Naive B cell (primary cell): ENCODE results near the gene IGSF3. TPM values are rescaled to one million over a fixed set of nuclear protein-coding genes. Genes with fewer than 3 reads are reported as not detected.

ENCODE experiments used
- ATAC-seq, 2 donors: fragments of 150-1000 bp; cut with Tn5 transposase; 2 replicates each; pipeline ENCODE4 v1.10.0; 2021; ENCODE audit warnings: low read depth in 2 of 2, mild to moderate bottlenecking in 2 of 2, moderate library complexity in 2 of 2
- DNase-seq: peaks from one replicate; pipeline ENCODE4 v3.0.0; 2022
- H3K27ac Mint-ChIP-seq, 6 donors: one replicate each; pipeline ENCODE4 v1.8.0; 2020 to 2022; ENCODE audit warnings: mild to moderate bottlenecking in 6 of 6, mixed read lengths in 6 of 6, moderate library complexity in 5 of 6, inconsistent platforms in 2 of 6
- H3K27me3 Mint-ChIP-seq, 3 donors: one replicate each; pipeline ENCODE4 v1.8.0; 2021 to 2022; ENCODE audit warnings: mixed read lengths in 3 of 3, mild to moderate bottlenecking in 1 of 3
- H3K36me3 Mint-ChIP-seq, 2 donors: one replicate each; pipeline ENCODE4 v1.8.0; 2020 to 2022; ENCODE audit warnings: mixed read lengths in 2 of 2, inconsistent platforms in 1 of 2, mild to moderate bottlenecking in 1 of 2
- H3K4me1 Mint-ChIP-seq, 3 donors: one replicate each; pipeline ENCODE4 v1.8.0; 2020 to 2022; ENCODE audit warnings: mixed read lengths in 3 of 3, inconsistent platforms in 1 of 3, mild to moderate bottlenecking in 1 of 3, moderate library complexity in 1 of 3
- H3K4me3 Mint-ChIP-seq, 8 donors: one replicate each; pipeline ENCODE4 v1.8.0; 2020 to 2022; ENCODE audit warnings: mild to moderate bottlenecking in 8 of 8, mixed read lengths in 8 of 8, moderate library complexity in 8 of 8, inconsistent platforms in 2 of 8
- H3K9me3 Mint-ChIP-seq, 7 donors: one replicate each; pipeline ENCODE4 v1.8.0; 2020 to 2022; ENCODE audit warnings: mixed read lengths in 7 of 7, mild to moderate bottlenecking in 5 of 7, inconsistent platforms in 2 of 7, moderate library complexity in 1 of 7
- polyA plus RNA-seq, 6 donors: library from polyadenylated mRNA; unstranded; fragments of 300-500 nt; fragmentation: Illumina TruSeq; gene quantifications; one replicate each; pipeline ENCODE4 v1.2.3, GENCODE V29; 2021; ENCODE audit warnings: low read depth in 6 of 6

Gene IGSF3
- polyA plus RNA-seq, 6 donors from 2014 or later = not detected

- Mint-ChIP-seq H3K4me1 (peaks cover 0 to 5% (median 4%) of the 10 kb centered on the region in 3 donors), H3K9me3 (no peaks in the 10 kb centered on the region)
Observed at GRCh38 chr1:116577759-116578314, 89.7 kb downstream of the IGSF3 start.

GRCh38 chr1:116574581-116575291 lies 92.8 kb downstream of the IGSF3 start:
- no peaks in the 10 kb centered on the region for H3K9me3 Mint-ChIP-seq
- DNase-seq = peak; percentile 41
- peak overlapping the region in 1 of 8 donors; percentile 65 for H3K4me3 Mint-ChIP-seq
- peaks cover 12 to 24% (median 14%) of the 10 kb centered on the region in 3 donors for H3K4me1 Mint-ChIP-seq
- no peaks in the 10 kb centered on the region for H3K36me3 Mint-ChIP-seq
- ATAC-seq = no peak
- no peak overlapping the region for H3K27ac Mint-ChIP-seq
- H3K27me3 Mint-ChIP-seq = peaks cover 4 to 16% (median 8%) of the 10 kb centered on the region in 3 donors

More at GRCh38 chr1:116577759-116578314, 89.7 kb downstream of the IGSF3 start:
- Mint-ChIP-seq H3K36me3 (no peaks in the 10 kb centered on the region), H3K4me3 (no peak overlapping the region), H3K27me3 (peaks cover 4 to 16% (median 8%) of the 10 kb centered on the region in 3 donors), H3K27ac (no peak overlapping the region)
- DNase-seq (no peak), ATAC-seq (no peak)

GRCh38 chr1:116573431-116574095 lies 94.0 kb downstream of the IGSF3 start:
- no peak for DNase-seq
- H3K27me3 Mint-ChIP-seq = peaks cover 4 to 16% (median 8%) of the 10 kb centered on the region in 3 donors
- H3K4me1 Mint-ChIP-seq = peaks cover 22 to 36% (median 23%) of the 10 kb centered on the region in 3 donors
- no peaks in the 10 kb centered on the region for H3K36me3 Mint-ChIP-seq
- H3K9me3 Mint-ChIP-seq = no peaks in the 10 kb centered on the region
- no peak overlapping the region for H3K27ac Mint-ChIP-seq
- no peak for ATAC-seq
- peak overlapping the region in 1 of 8 donors; percentile 93 for H3K4me3 Mint-ChIP-seq

GRCh38 chr1:116572771-116573430 lies 94.6 kb downstream of the IGSF3 start:
- no peaks in the 10 kb centered on the region for H3K9me3 Mint-ChIP-seq
- peaks cover 4 to 16% (median 8%) of the 10 kb centered on the region in 3 donors for H3K27me3 Mint-ChIP-seq
- H3K27ac Mint-ChIP-seq = no peak overlapping the region
- peaks cover 26 to 41% (median 26%) of the 10 kb centered on the region in 3 donors for H3K4me1 Mint-ChIP-seq
- DNase-seq (no peak), ATAC-seq (no peak)
- peak overlapping the region in 2 of 8 donors; percentile 36 to 93 for H3K4me3 Mint-ChIP-seq
- H3K36me3 Mint-ChIP-seq = no peaks in the 10 kb centered on the region

- Mint-ChIP-seq H3K27me3 (peaks cover 1 to 9% (median 4%) of the 10 kb centered on the region in 3 donors), H3K9me3 (no peaks in the 10 kb centered on the region), H3K4me3 (peak overlapping the region in 7 of 8 donors; percentile 76 to 95 (median 91)), H3K4me1 (peaks cover 26 to 41% (median 26%) of the 10 kb centered on the region in 3 donors), H3K36me3 (no peaks in the 10 kb centered on the region), H3K27ac (peak overlapping the region in 3 of 6 donors; percentile 79 to 96 (median 95))
- DNase-seq = no peak
- no peak for ATAC-seq
Observed at GRCh38 chr1:116572099-116572498, 95.4 kb downstream of the IGSF3 start.

- DNase-seq = no peak
Observed at GRCh38 chr1:116571215-116571919, 96.2 kb downstream of the IGSF3 start.

GRCh38 chr1:116570358-116571214 lies 96.9 kb downstream of the IGSF3 start, which contains the start of gene CD58:
Gene CD58 (minus strand): TSS chr1:116571026. CDS start chr1:116570972, 54 bp downstream.
- no peaks in the 10 kb centered on the region for H3K9me3 Mint-ChIP-seq
- H3K27ac Mint-ChIP-seq = peak within 1 kb of the TSS in 5 of 6 donors; percentile 79 to 96 (median 95)
- no peaks in the 10 kb centered on the region for H3K36me3 Mint-ChIP-seq
- DNase-seq (peak; percentile 70), ATAC-seq (peak; percentile 79 to 82)
- H3K4me1 Mint-ChIP-seq = peaks cover 26 to 41% (median 30%) of the 10 kb centered on the region in 3 donors
- H3K27me3 Mint-ChIP-seq = peaks cover 0 to 3% (median 0%) of the 10 kb centered on the region in 3 donors
- H3K4me3 Mint-ChIP-seq = peak within 1 kb of the TSS; percentile 76 to 95 (median 92)

More at GRCh38 chr1:116571215-116571919, 96.2 kb downstream of the IGSF3 start:
- no peaks in the 10 kb centered on the region for H3K9me3 Mint-ChIP-seq
- H3K36me3 Mint-ChIP-seq = no peaks in the 10 kb centered on the region
- peaks cover 0 to 9% (median 0%) of the 10 kb centered on the region in 3 donors for H3K27me3 Mint-ChIP-seq
- ATAC-seq = no peak
- peak overlapping the region in 5 of 6 donors; percentile 79 to 96 (median 95) for H3K27ac Mint-ChIP-seq
- H3K4me3 Mint-ChIP-seq = peak overlapping the region; percentile 76 to 95 (median 92)
- H3K4me1 Mint-ChIP-seq = peaks cover 26 to 41% (median 30%) of the 10 kb centered on the region in 3 donors

GRCh38 chr1:116569776-116570357 lies 97.7 kb downstream of the IGSF3 start:
- H3K36me3 Mint-ChIP-seq = peaks cover 0 to 5% of the 10 kb centered on the region in 2 donors
- peaks cover 0 to 5% (median 2%) of the 10 kb centered on the region in 7 donors for H3K9me3 Mint-ChIP-seq
- H3K27me3 Mint-ChIP-seq = no peaks in the 10 kb centered on the region
- DNase-seq = peak; percentile 12
- peak overlapping the region; percentile 76 to 95 (median 92) for H3K4me3 Mint-ChIP-seq
- ATAC-seq = peak; percentile 3 to 7
- H3K4me1 Mint-ChIP-seq = peaks cover 26 to 41% (median 30%) of the 10 kb centered on the region in 3 donors
- peak overlapping the region in 5 of 6 donors; percentile 79 to 96 (median 89) for H3K27ac Mint-ChIP-seq

GRCh38 chr1:116569381-116569670 lies 98.2 kb downstream of the IGSF3 start:
- peaks cover 0 to 10% (median 3%) of the 10 kb centered on the region in 7 donors for H3K9me3 Mint-ChIP-seq
- ATAC-seq (no peak), DNase-seq (no peak)
- H3K36me3 Mint-ChIP-seq = peaks cover 1 to 10% of the 10 kb centered on the region in 2 donors
- H3K4me1 Mint-ChIP-seq = peaks cover 22 to 38% (median 33%) of the 10 kb centered on the region in 3 donors
- peak overlapping the region; percentile 35 to 95 (median 90) for H3K4me3 Mint-ChIP-seq
- H3K27me3 Mint-ChIP-seq = no peaks in the 10 kb centered on the region
- H3K27ac Mint-ChIP-seq = peak overlapping the region in 3 of 6 donors; percentile 46 to 80 (median 79)

- Mint-ChIP-seq H3K4me3 (peak overlapping the region; percentile 35 to 95 (median 90)), H3K27me3 (no peaks in the 10 kb centered on the region), H3K27ac (peak overlapping the region in 4 of 6 donors; percentile 46 to 86 (median 80)), H3K9me3 (peaks cover 0 to 15% (median 7%) of the 10 kb centered on the region in 7 donors), H3K36me3 (peaks cover 6 to 15% of the 10 kb centered on the region in 2 donors), H3K4me1 (peaks cover 22 to 36% (median 33%) of the 10 kb centered on the region in 3 donors)
- DNase-seq = no peak
- ATAC-seq = no peak
Observed at GRCh38 chr1:116568662-116569380, 98.7 kb downstream of the IGSF3 start.
